Neutrophil (primary cell): ENCODE measurements around the gene OTOS.

Source experiments
- H3K27ac ChIP-seq: fragments of 200-600 bp; sonication (generic); 2 replicates; pipeline ENCODE4 v1.5.1; 2016; ENCODE audit warnings: mild to moderate bottlenecking, moderate library complexity
- H3K27me3 ChIP-seq: fragments of 200-600 bp; sonication (generic); 2 replicates; pipeline ENCODE4 v1.6.0; 2016; ENCODE audit warnings: mild to moderate bottlenecking
- H3K36me3 ChIP-seq: fragments of 200-600 bp; sonication (generic); 2 replicates; pipeline ENCODE4 v1.5.1; 2017
- H3K4me1 ChIP-seq, 2 experiments: fragments of 200-600 bp in 1 of 2; sonication (generic) in 1 of 2; 1 replicate in 1 of 2; 2 replicates in 1 of 2; pipeline versions ENCODE4 v1.5.1 to v1.6.1; 2013 to 2016; ENCODE audit warnings: low read depth in 1 of 2, low read length in 1 of 2, mild to moderate bottlenecking in 1 of 2, moderate library complexity in 1 of 2; ENCODE audit not compliant: control insufficient read depth in 1 of 2, insufficient read depth in 1 of 2
- H3K4me3 ChIP-seq, 2 experiments: fragments of 200-600 bp in 1 of 2; sonication (generic) in 1 of 2; 1 replicate in 1 of 2; 2 replicates in 1 of 2; pipeline ENCODE4 v1.5.1; 2013 to 2016; ENCODE audit warnings: low read depth in 1 of 2, low read length in 1 of 2, mild to moderate bottlenecking in 1 of 2, moderate library complexity in 1 of 2
- H3K9me3 ChIP-seq: fragments of 200-600 bp; sonication (generic); 2 replicates; pipeline ENCODE4 v1.5.1; 2016
- CTCF ChIP-seq: fragments of 200-600 bp; sonication (generic); IDR thresholded peaks from 2 replicates; pipeline ENCODE4 v1.5.1; 2016; ENCODE audit warnings: antibody characterized with exemption

Gene OTOS

GRCh38 chr2:240183875-240184590 lies 43.6 kb upstream of the OTOS start:
- Histone ChIP-seq H3K4me1 (no peaks in the 10 kb centered on the region), H3K27me3 (peaks cover 5% of the 10 kb centered on the region), H3K4me3 (no peak overlapping the region), H3K9me3 (no peaks in the 10 kb centered on the region), H3K27ac (no peak overlapping the region), H3K36me3 (no peaks in the 10 kb centered on the region)
- TF ChIP-seq CTCF, result no peak

- Histone ChIP-seq H3K4me1 (no peaks in the 10 kb centered on the region), H3K36me3 (no peaks in the 10 kb centered on the region), H3K9me3 (no peaks in the 10 kb centered on the region), H3K4me3 (no peak overlapping the region), H3K27ac (no peak overlapping the region), H3K27me3 (peaks cover 12% of the 10 kb centered on the region)
- no peak for TF ChIP-seq CTCF
These were observed 42.8 kb upstream of the OTOS start for GRCh38 chr2:240183006-240183874.

- Histone ChIP-seq H3K4me1 (no peaks in the 10 kb centered on the region), H3K36me3 (no peaks in the 10 kb centered on the region), H3K27me3 (peaks cover 20% of the 10 kb centered on the region), H3K27ac (no peak overlapping the region), H3K9me3 (no peaks in the 10 kb centered on the region), H3K4me3 (no peak overlapping the region)
- TF ChIP-seq CTCF, result no peak
These were observed 42.0 kb upstream of the OTOS start for GRCh38 chr2:240182476-240182875.

- H3K4me3 ChIP-seq, result no peak overlapping the region
- no peak for TF ChIP-seq CTCF
- no peaks in the 10 kb centered on the region for H3K9me3 ChIP-seq
- H3K27me3 ChIP-seq, result peaks cover 20% of the 10 kb centered on the region
- H3K27ac ChIP-seq, result no peak overlapping the region
- no peaks in the 10 kb centered on the region for H3K4me1 ChIP-seq
- no peaks in the 10 kb centered on the region for H3K36me3 ChIP-seq
These were observed 41.5 kb upstream of the OTOS start for GRCh38 chr2:240182001-240182400.

- TF ChIP-seq CTCF, result no peak
- no peaks in the 10 kb centered on the region for H3K4me1 ChIP-seq
These were observed 39.6 kb upstream of the OTOS start for GRCh38 chr2:240179941-240180666.

More at GRCh38 chr2:240179941-240180666, 39.6 kb upstream of the OTOS start:
- Histone ChIP-seq H3K27ac (no peak overlapping the region), H3K9me3 (no peaks in the 10 kb centered on the region), H3K4me3 (no peak overlapping the region), H3K36me3 (no peaks in the 10 kb centered on the region), H3K27me3 (peaks cover 29% of the 10 kb centered on the region)
